Activated CD8-positive, alpha-beta memory T cell treated with anti-CD3 and anti-CD28 coated beads for 36 hours (primary cell): ENCODE measurements around the gene SPTLC3. TPM values are rescaled to one million over a fixed set of nuclear protein-coding genes. Genes with fewer than 3 reads are reported as not detected.

Source experiments
- CTCF ChIA-PET: fragments of 350-600 bp; sonication (Branson Sonifier 250); formaldehyde crosslinking; loops from one replicate; lab custom pipeline; 2021; ENCODE audit warnings: antibody characterized with exemption; lab: Charles Lee
- POLR2A ChIA-PET: fragments of 350-600 bp; sonication (Branson Sonifier 250); formaldehyde crosslinking; loops from one replicate; lab custom pipeline; 2021; ENCODE audit warnings: antibody characterized with exemption; lab: Charles Lee
- total RNA-seq, 2 experiments: library from RNA; stranded (reverse); gene quantifications; one replicate each; pipeline ENCODE4 v1.2.3, GENCODE V29; 2021

The SPTLC3 gene
- total RNA-seq, 2 experiments from 2014 or later, result 0.08 to 0.13 TPM

DNA sequence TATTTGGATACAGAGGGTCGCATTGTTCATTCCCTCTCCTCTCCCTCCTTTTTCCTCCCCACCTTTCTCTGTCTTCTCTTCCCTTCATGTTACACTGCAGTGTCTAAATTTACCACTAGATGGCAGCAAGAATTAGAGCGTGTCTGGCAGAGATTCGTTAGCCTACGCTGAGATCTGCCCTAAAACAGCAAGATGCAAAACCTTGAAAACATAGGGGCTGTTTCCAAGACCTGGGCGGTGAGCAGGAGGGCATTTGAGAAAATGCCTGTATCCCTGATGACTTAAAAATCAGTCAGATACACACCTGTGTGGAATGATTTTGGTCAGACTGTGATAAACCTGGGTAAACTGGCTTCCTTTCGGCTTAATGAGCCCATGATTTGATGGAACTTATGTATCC is 110.8 kb downstream of the SPTLC3 start:
- ChIA-PET CTCF (interaction anchor here (0.8 to 1.9 kb wide), 5 partner anchors 10 to 427 kb away, joined by 3 to 5 read pairs (median 5); no protein-coding TSS in a partner anchor), POLR2A (no interaction called here)

DNA sequence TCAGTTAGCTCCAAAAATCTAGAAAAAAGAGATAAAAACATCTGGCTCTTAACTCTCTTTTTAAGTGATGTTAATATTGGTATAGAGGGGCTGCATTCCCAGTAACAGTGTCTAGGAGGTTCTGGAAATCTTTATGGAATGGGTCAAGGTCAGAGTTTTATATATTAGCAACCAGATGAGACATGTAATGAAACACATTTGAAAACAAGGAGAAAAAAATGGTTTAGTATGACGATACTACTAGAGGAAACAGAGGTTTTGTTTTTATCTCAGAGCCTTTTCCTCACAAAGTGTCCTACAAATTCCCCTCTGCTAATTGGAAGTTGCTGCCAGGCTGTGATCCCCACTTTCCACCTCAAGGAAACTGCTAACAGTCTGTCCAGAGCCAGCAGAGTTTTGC is 111.7 kb downstream of the SPTLC3 start:
- CTCF ChIA-PET, result interaction anchor here (1.0 kb wide), 1 partner anchor 137 kb away, joined by 4 read pairs; no protein-coding TSS in a partner anchor

DNA sequence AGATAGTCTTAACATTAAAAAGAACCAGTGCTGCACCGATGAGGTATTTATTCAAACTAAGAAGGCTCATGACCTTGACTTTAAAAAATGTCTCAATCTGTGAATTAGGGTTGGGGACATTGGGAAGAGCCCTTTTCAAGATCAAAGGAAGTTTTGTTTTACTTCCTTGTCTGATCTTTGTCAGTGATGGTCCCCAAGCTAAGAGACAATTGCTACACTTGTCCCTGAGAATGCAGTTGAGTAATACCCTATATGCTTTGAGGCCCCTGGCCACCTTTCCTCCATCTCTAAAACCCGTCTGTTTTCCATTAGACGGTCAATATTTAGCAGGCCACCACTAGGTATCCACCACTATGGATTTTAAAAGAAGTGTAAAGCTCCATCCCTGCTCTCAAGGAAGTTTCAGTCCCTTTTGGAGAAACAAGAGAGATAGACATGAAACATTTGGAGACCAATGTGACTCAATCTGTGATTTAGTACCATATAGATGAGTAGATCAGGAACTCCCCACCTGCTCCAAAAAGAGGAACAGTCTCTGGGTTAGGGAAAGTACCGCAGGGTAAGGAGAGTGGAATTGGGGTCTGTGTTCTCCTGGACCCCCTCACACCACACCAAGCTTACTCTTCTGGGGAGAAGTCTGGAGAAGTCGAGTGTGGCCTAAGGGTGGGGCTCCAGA is 113.2 kb downstream of the SPTLC3 start:
- CTCF ChIA-PET, result interaction anchor here (1.2 kb wide), 1 partner anchor 140 kb away, joined by 3 read pairs; no protein-coding TSS in a partner anchor
- POLR2A ChIA-PET, result no interaction called here

More for the DNA sequence above, 111.7 kb downstream of the SPTLC3 start:
- POLR2A ChIA-PET, result no interaction called here

DNA sequence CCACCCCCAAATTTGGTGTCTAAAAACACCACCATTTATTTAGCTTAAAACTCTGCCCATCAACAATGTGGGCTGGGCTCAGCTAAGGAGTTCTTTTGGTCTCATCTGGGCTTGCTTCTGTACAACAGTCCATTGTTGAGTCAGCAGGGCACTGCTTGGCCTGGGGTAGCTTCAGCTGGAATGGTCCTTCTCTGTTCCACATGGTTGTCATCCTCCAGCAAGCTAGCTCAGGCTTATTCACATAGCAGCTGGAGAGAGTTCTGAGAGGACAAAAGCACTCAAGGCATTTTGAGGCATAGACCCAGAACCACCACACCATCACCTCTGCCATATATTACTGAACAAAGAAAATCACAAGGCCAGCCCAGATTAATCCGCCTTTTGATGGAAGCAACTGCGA is 116.7 kb downstream of the SPTLC3 start:
- ChIA-PET CTCF (no interaction called here), POLR2A (no interaction called here)

DNA sequence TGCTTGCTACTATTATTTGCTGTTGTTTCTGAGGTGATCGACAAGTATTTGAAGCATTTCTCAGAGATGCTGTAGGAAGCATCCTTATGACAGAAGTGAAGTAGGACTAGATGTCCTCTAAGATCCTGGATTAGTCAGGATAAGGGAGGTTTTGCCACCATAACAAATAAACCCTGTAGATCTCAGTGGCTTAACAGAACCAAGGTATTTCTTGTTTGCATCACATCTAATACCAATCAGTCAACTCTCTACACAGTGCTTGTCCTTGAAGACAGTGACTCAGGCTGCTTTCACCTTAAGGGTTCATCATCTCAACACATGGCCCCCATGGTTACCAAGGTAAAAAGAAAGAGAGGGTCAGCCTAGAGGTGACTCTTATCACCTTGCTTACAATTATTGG is 119.4 kb downstream of the SPTLC3 start:
- POLR2A ChIA-PET, result no interaction called here

DNA sequence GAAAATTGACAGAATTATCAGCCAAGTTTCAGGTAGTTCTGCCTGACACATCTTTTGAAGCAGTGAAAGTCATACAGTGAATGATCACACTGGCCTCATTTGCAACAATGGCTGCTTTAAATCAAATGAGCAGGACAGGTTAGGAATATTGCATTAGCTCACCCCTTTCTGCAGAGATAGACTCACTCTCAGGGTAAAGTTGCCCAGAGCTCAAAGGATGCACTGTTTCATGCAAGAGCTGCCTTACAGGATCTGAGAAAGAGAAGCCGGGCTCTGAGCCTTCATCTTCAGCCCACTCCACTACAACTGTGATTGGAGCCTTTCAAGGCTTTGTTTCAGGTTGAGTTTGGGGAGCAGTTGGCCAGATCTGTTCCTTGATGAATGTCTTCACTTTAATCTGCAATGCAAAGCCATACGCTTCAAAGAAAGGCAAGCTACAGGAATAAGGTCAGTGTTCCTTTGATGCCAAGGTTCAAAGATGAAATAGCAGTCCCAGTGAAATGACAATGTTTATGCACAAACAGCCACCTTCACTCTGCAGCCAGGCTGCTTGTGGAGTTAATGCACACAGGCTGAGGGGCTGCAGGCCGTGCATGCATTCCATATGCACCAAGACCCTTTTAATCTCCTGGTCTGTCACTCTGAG is 121.4 kb downstream of the SPTLC3 start:
- ChIA-PET CTCF (no interaction called here), POLR2A (no interaction called here)

More for the DNA sequence above, 119.4 kb downstream of the SPTLC3 start:
- CTCF ChIA-PET, result no interaction called here

DNA sequence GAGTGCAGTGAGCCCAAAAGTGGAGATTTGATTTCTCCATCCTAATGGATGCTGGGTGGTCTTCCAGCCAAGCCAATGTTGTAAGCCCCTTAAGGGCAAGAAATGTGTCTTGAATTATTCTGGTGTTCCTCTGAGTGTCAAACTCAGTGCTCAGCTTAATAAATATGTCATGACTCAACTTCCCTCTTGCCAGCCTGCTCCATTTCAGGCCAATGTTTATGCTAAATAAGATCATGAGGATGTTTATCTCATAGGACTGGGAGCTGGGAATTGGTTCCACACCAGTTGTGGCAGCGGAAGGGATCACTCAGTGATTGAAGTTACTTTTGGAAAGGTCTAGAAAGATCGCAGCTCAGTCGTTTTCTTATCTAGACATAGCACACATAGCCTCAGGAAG is 121.9 kb downstream of the SPTLC3 start:
- ChIA-PET POLR2A (no interaction called here), CTCF (no interaction called here)

DNA sequence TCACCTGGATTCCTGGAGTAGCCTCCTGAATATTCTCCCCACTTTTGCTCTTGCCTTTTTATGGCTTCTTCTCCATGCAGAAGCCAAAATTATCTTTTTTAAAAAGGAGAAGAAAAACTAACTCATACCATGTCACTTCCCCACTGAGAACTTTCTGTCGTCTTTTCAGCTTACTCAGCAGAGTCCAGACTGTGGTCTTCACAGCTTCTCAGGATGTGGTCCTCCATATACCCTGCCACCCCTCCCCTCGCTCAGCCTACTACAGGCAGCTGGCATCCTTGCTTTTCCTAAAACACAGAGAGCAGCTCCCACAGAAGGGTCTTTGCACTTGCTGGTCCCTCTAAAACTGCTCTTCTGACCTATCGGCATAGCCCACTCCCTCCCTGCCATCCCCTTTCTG is 122.9 kb downstream of the SPTLC3 start:
- POLR2A ChIA-PET, result no interaction called here
- CTCF ChIA-PET, result no interaction called here

DNA sequence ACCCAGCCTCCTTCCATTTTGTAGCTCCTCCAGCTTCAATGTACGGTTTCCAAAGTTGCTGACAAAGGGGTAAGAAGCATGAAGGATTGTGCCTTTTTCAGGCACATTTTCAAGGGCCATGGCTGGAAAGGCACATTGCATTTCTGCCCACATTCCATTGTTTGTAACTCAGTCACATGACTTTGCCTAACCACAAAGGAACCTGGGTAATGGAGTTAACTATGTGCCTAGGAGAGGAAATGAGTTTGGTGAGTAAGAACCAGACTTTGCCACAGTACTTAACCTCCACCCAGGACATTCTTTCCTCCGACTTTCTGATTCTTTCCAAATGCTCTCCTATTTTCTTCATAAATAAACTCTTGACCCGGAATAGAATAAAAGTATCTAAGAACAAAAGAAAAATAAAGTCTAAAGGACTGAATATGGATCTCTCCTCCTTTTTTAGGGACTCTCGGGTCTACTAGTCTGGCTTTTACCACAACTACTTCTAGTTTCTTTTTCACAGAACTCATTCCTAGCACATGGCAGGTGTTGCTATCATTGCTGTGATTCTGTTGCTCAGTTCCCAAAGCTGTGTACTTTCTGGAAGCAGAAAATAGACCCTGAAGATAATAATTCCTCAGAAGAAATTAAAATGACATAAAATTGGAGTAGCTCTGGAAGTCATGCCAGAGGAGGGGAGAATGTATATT is 130.8 kb downstream of the SPTLC3 start:
- POLR2A ChIA-PET, result no interaction called here
- CTCF ChIA-PET, result no interaction called here

DNA sequence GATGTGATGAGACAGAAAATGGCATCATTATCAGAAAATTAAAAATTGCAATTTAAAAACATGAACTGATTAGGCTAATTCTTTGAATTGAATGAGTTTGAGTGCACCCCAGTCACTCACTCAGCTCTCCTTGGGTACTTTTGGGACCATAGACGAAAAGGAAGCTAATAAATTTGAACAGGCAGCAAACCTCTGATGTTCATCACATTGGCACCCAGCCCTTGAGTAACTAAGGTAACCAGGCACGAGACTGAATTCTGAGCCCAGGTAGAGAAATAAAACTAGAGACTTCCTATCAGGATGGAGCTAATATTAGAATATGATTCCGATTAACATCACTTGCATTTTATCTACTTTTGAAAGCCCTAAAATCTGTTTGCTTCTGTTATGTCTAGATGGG is 131.4 kb downstream of the SPTLC3 start:
- ChIA-PET POLR2A (no interaction called here), CTCF (no interaction called here)

DNA sequence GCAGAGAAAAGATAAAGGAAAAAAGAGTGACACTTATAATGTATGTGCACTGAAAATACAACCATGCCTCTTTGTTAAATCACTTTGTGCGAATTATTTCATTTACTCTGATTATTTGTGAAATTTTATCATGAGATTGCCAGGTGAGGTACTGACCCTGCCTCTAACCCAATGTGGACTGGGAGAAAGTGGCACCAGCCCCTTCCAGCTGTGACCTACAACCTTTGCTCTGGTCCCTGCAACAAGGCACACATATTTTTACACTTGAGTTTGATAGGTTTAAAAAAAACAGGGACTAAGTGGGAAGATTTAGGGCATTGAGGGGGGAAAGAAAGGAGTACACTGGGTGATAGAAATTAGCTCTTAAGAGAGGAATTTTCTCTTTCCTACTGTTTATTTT is 132.0 kb downstream of the SPTLC3 start:
- CTCF ChIA-PET, result no interaction called here
- POLR2A ChIA-PET, result no interaction called here

DNA sequence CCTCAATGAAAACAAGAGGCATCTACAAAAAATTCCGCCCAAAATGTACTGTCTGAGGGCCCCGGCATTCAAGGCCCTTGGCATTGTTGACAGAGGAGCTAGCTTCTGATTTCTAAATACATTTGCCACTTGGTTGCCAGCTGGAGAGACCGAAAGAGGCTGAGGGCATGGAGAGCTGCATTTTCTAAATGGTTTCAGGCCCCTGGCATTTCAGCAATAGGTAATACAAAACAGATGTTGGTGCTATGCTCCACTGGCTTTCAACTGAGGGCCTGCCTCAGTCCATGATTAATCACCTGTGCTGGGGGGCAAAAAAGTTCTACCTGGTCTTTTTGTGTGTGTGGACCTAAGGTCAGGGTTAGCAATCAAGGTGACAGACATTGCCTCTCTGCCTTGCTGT is 132.8 kb downstream of the SPTLC3 start:
- CTCF ChIA-PET, result no interaction called here
- POLR2A ChIA-PET, result no interaction called here

DNA sequence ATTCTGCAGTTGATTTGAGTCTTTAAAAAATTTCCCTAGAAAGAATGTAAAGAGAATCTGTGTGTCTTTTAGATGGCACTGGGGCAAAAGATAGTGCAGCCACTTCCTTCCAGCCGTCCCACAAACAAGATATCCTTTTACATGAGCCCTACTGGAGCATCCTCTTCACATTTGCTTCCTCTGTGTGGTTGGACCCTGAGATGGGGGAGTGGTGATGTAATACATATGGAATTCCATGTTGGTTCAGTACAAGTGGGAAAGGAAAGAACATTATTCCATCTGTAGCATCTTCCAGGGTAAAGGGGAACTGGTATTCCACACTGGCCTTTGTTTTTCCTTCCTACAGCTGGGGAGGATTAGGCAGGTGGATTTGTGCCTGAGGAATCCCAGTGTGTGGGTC is 133.4 kb downstream of the SPTLC3 start:
- CTCF ChIA-PET, result no interaction called here
- POLR2A ChIA-PET, result no interaction called here

DNA sequence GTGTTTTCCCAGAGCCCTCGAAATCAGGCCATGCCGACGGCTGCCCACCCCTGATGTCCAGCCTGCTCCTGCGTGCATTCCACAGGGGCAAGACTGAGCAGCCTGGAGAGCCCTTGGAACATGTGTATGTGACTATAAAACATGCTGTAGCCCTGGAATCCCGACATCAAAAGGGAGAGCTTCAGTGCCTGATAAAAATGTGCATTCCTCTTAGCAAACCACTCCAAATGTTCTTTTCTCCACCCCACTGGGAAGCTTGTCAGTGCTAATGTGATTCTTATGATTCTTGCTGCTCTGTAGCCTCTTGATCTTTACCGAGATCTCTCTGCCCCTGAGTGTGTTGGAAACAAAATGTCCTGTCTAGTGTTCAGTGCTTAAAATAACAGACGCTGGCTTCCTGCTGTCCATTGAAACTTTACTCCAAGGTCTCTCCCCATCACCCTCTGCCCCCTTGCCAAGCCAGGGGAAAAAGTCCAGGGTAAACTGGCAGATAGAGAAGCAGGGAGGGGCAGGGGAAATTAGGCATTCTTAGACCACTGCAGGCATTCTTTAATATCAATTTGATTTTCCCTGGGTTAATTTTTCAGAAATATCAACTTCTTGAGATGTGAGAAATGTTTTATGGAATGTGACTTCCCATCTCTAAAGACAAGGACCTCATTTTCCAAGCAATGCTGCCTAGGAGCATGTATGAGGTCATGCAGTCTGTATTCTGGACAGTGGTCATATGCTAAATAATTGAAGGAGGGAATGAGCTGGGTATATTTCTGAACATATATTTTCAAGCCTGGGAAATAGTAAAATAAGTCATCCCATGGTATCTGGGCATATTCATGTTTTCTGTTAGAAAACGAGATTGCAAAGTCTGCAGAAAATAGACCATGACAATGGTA is 138.5 kb downstream of the SPTLC3 start:
- CTCF ChIA-PET, result interaction anchor here (1.3 kb wide), 1 partner anchor 11 kb away, joined by 3 read pairs; no protein-coding TSS in a partner anchor

DNA sequence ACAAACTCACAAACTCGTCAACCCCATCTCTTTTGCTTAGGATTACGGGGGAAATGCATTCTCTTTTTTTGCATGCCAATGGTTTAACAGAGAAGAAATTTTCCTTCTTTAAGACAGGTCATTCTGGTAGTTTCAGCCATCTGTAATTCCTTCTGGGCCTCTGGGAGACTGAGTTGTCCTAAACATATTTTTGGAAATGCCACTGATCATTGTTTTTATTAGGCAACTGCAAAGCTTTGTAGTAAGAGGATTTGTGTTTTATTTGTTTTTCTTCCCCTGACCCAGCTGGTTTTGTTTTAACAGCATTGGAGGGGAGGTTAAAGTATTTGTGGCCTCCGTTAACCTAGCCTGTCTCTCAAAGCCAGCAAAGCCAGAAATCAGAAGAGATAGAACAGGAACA is 139.2 kb downstream of the SPTLC3 start:
- POLR2A ChIA-PET, result no interaction called here
- CTCF ChIA-PET, result interaction anchor here (1.3 kb wide), 1 partner anchor 11 kb away, joined by 3 read pairs; no protein-coding TSS in a partner anchor

More for the DNA sequence above, 138.5 kb downstream of the SPTLC3 start:
- POLR2A ChIA-PET, result no interaction called here

DNA sequence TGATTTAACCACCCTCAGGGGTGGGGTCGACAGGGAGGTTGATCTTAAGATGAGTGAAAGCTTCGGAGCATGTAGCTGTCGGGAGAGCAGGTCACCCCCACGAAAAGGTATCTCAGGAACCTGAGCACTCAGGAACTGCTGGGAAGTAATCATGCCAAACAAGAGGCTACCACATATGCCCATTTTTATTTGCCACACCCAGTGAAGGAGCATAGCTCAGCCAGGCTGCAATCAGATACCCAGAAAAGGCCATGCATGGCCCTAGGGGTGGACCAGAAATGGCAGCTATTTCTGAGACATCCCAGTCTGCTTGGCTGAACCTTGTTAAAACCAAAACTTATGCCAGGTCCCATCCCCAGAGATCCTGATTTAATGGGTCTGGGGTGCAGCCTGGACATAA is 139.6 kb downstream of the SPTLC3 start:
- ChIA-PET POLR2A (no interaction called here), CTCF (interaction anchor here (1.3 kb wide), 1 partner anchor 10 kb away, joined by 3 read pairs; no protein-coding TSS in a partner anchor)

DNA sequence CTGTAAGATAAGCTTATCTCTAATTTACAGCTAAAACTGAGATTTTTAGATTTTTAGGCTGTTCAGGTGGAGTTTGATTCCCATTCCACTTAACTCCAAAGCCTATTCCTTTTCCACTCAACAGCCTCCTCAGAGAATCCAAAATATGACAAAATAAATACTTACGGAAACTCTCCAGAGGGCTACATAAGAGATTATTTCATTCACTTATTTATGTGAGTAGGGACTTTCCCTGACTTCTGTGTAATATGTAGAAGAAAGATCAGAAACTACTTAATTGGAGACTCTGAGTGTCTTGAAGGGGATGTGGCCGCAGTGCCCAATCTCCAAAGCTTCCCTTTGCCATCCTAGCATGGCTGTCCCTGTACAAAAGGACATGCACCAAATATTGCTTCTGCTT is 140.2 kb downstream of the SPTLC3 start:
- ChIA-PET CTCF (interaction anchor here (1.3 kb wide), 1 partner anchor 10 kb away, joined by 3 read pairs; no protein-coding TSS in a partner anchor), POLR2A (no interaction called here)

DNA sequence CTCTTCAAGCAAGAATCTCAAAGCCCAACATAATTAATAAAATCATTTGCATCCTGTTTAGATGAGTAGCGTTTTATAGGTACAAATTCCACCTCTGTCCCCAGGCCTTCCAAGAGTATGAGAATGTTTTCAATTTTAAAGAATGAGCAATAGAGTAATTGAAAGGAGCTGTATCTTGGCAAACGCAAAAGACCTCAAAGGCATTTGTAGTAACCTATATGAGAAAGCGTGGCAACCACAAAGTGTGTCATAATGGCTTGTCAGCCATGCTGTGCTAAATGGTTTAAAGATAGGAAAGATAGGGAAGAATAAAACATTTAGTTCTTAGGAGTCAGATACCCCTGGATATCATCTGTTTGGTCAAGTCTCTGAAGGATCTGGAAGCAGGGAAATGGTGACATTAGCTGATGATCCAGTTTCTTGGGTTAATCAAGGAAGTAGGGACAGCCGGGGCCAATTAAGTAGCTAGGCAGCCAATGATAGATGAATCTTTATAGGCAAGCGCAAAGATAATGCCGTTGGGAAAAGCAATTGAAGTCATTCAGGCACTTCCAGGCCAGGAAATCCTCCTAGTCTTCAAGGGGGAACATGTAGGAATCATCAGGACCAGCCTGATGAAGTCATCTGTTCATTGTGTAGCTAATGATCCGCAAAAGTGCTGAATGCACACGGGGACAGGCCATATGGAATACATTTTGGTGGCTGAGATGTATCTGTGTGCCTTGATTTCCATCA is 140.8 kb downstream of the SPTLC3 start:
- ChIA-PET POLR2A (no interaction called here), CTCF (no interaction called here)
